Upper lobe of left lung (tissue), 4 donors: Measurements from ENCODE around the gene GAMT.

Source experiments
- CTCF ChIP-seq, 6 experiments: fragments of 450-650 bp in 4 of 6; fragments of 200-600 bp in 2 of 6; sonication (generic) in 2 of 6; IDR thresholded peaks; one replicate each; pipeline ENCODE4 v1.5.1; 2016 to 2019; ENCODE audit warnings: antibody characterized with exemption in 6 of 6
- POLR2A ChIP-seq, 4 donors: fragments of 450-650 bp; IDR thresholded peaks; one replicate each; pipeline ENCODE4 v1.5.1; 2016 to 2017; ENCODE audit warnings: antibody characterized with exemption in 4 of 4, mild to moderate bottlenecking in 2 of 4

- TF ChIP-seq CTCF (IDR thresholded peaks at IDR 0.05) = no peak
- no peak for TF ChIP-seq POLR2A (IDR thresholded peaks at IDR 0.05)
Measured at GRCh38 chr19:1440418-1440801, 39.1 kb upstream of the GAMT start.
